GM18909 (cell line): Measurements from ENCODE around the gene FAM240A.
"Not testable (repeated sequence)": the region's sequence is repeated elsewhere in the genome, so short reads cannot be mapped to it uniquely, and the experiment has no call there.

ENCODE experiments used
- ATAC-seq: cut with Tn5 transposase; IDR thresholded peaks from one replicate; pipeline ENCODE4 v1.9.1; 2021; ENCODE audit warnings: mild to moderate bottlenecking; ENCODE audit not compliant: unreplicated experiment, poor library complexity

The FAM240A gene

DNA sequence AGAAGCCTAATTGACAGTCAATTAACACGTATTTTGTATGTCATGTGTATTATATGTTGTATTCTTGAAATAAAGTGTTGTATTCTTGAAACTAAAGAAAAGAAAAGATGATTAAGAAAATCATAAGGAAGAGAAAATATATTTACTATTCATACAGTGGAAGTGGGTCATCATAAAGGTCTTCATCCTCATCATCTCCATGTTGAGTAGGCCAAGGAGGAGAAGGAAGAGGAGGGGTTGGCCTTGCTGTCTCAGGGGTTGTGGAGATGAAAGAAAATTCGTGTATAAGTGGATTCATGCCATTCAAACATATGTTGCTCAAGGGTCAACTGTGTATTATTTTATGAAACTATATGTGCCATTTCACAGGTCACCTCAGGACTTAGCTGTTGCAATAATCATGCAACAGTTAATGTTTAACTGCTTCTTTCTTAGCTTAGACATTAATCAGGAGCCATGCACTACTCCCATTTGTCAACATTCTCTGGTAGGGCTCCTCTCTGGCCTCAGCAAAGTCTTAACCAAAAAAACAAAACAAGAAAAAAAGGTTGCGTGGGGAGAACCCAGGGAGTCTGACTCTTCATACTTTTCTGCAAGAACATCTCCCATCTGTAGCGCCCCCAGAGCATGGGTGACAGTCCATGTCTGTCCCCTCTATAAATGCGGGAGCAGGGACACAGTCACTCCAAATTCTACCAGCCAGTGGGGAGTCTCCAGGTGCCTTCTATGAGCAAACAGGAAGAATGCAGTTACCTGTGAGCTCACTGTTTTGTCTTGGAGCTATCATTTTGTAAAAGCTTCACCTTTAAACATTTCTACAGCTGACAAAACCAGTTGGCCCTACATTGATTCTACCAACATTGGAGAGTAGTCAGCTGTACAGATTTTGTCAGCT is 26.3 kb upstream of the FAM240A start:
- no peak for ATAC-seq

DNA sequence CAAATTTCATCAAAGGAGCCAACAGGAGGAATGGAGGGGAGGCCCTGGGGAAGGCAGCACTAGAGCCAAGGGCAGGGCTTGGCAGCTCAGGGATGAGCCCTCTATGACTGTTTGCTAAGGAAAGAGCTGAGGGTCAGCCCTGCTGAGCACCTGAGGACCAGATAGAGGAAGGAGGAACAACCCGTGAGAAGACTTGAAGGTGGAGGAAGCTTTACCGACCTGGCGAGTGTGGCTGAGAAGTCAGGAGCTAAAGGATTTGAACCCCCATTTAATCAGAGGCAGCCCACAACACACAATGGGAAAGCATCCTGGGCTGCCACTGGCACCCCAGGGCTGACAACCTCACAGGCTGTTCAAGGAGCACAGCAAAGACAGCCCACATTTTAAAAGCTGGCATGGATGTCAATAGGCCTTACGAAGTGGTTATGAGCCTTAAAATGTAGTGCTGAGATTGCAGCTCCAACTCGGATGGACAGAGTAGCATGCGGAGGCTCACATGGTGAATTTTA is 25.5 kb upstream of the FAM240A start:
- no peak for ATAC-seq

DNA sequence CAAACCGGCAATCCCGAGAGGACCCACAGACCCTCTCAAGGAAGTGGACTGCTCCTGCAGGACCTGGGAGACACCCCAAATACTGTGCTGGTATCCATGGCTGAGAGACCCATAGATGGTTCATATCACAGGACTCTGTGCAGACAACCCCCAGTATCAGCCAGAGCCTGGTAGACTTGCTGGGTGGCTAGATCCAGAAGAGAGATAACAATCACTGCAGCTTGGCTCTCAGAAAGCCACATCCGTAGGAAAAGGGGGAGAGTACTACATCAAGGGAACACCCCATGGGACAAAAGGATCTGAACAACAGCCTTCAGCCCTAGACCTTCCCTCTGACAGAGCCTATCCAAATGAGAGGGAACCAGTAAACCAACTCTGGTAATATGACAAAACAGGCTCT is 25.1 kb upstream of the FAM240A start:
- ATAC-seq, result not testable (repeated sequence)

DNA sequence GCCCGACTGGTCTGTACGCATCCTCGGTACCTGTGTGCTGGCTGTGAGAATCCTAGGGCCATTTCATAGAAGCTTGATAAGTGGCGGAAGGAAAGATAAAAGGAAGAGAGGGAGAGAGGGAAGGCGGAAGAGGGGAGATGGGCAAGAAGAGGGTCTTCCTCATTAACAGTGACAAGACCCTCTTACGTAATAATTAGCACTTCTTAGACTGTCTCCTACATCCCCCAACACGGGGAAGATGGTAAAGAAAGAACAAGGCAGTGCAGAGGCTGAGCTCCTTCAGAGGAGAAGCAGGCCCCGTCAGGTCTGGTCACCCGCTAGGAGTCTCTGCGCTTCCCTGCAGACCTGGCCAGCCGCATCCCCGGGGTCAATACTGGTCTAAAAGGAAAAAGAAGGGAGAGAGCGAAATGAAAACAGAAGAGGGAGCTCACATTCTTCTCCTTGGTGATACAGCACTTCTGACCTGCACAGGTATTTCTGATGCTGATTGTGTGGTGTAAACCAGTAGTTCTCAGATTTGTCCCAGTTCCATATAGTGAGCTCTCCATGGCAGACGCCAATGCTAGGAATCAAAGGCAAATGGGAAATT is 19.0 kb upstream of the FAM240A start:
- no peak for ATAC-seq

DNA sequence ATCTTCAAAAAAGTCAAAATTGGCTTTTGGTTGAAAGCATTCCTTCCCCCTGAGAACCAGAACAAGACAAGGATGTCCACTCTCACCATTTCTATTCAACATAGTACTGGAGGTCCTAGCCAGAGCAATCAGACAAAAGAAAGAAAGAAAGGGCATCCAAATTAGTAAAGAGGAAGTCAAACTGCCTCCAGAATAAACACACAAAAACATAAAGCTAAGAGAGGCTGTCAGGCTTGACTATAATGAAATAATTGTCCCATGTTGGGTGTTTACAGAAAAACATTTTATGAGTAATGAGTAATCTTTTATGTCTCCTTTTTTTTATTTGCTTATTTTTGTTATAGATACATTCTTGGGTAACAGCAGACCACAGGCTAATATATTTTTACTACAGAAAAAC is 18.3 kb upstream of the FAM240A start:
- no peak for ATAC-seq

DNA sequence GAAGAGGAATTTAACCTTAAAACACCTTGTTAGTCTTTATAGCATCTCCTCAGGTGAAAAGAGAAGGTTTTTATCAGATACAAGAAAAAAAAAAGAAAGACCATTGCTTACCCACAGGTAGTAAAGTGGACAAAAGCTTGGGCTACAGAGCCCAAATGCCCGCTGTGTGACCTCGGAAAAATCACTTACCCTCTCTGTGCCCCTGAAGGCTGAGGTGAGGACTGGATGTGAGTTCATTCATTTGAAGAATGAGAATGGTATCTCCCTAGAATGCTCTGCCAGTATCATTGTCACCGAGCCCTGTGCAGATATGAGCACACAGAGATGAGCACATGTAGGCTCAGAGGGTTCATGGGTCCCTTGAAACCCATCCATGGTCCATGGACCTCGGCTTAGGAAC is 17.6 kb upstream of the FAM240A start:
- no peak for ATAC-seq

DNA sequence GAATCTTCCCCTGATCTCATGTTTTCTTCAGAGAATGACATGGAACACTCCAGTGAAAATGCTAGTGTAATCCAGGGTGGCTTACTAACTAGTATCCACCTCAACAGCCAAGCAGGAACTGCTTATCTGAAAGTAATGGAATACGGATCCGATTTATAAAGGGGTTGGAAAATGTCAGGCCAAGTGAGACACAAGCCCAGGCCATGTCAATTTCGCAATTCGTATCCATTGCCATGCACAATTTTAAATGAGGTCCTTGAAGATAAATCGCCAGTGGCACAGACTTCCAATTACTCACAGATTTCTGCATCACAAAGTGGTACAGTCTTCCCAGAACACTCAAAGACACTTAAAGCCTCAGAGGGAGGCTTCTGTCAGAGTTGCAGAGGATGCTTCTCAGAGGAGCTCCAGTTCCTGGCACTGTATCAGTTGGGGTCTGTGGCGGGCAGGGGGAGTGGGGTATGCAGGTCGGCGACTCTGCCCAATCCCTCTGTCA is 16.5 kb upstream of the FAM240A start:
- ATAC-seq, result no peak

DNA sequence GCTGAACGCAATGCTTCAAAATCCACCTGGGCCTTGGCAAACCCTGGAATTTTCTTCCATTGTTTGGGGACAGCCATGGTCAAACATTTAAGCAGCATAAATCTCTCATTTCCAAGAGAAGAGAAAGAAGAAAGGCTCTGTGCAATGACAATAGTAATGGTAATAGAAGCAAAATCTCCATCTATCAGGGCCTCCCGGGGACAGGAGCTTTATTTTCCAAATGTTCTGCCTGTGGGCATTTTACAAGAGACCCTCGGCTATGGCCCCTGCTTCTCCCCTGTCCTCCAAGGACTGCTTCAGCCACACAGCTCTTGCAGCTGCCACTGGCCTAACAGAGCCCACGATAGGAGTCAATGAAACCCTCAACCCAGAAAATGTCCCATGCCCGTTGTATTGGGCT is 12.7 kb upstream of the FAM240A start:
- ATAC-seq, result no peak

DNA sequence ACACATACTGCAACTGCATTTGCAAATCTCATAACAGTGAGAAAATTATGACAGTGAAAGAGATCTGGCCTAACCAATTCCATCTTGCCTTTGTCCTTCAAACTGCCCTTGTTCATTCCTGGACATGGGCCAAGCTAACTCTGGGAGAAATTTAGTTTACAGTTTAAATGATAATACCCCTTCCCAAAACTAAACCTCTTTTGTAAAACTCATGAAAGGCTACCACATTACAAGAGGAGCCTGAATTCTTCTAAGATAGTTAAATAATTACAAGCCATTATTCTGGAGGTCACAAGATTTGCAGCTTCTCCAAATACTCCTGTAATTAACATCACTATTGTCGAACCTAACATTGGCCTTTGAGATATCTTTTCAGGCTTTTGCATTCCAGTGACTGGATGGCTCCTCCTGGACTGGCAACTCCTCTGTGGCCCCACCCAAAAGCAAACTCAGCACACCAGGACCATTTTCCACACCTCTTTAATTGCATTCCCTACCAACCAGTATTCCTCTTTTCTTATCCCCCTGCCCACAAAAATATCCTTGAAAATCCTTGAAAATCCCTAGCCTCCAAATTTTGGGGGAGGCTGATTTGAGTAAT is 8.8 kb upstream of the FAM240A start:
- ATAC-seq, result no peak

DNA sequence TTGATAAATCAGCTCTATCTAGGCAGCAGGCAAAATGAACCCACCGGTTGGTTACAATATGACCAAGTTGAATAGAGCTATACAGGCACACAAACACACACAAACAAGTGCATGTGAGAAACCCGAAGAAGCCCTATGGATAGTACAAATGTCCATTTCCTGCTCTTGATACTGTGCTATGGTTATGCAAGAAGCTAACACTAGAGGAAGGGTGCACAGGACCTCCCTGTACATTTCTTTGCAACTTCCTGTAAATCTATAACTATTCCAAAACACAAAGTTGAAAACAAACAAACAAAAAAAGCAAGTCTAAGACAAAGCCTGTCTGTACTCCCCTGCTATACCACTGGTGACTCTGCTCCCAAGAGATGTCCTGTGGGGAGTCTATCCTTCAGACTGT is 8.2 kb upstream of the FAM240A start:
- ATAC-seq, result no peak

DNA sequence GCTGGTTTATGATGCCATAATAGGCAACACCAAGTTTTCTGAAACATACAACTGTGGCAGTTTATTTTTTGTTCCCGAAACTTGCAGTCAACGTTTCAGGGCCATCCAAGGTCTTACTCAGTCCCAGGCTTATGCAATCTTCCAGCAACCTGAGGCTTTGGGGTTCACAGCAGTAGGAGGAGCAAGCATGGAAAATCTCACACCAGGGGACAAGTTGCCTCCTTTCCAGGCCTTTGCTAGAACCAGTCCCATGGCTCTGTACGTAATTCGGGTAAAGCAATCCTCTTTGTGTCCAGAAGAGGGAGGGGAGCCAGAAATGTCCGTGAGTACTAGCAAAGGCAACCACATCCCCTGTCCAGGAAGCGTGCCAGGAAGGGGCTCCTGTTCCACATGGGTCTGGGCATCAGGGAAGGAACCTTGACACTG is 4.7 kb upstream of the FAM240A start:
- ATAC-seq, result no peak

DNA sequence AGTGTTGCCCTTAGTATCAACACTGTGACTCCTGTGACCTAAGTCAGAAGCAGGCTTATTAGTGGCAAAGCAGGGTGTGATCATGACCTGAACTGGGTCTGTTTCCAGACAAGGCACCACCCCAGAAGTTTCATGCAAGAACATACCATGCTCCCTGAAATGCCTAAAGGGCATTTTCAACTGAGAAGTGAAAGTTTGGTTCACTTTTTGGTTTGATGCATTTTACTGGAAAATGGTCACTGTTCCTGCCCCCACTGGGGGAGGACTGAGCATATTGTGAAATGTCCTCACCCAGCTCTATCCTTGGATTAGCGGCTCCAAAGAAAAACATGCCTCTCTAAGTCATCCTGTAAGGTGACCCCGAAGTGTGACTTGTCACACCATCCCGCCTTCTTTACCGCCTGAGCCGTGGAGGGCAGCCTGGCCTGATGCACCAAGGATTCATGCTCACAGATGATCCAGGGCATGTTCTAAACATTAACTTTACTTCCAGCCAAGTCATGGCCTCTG is 3.1 kb upstream of the FAM240A start:
- no peak for ATAC-seq

DNA sequence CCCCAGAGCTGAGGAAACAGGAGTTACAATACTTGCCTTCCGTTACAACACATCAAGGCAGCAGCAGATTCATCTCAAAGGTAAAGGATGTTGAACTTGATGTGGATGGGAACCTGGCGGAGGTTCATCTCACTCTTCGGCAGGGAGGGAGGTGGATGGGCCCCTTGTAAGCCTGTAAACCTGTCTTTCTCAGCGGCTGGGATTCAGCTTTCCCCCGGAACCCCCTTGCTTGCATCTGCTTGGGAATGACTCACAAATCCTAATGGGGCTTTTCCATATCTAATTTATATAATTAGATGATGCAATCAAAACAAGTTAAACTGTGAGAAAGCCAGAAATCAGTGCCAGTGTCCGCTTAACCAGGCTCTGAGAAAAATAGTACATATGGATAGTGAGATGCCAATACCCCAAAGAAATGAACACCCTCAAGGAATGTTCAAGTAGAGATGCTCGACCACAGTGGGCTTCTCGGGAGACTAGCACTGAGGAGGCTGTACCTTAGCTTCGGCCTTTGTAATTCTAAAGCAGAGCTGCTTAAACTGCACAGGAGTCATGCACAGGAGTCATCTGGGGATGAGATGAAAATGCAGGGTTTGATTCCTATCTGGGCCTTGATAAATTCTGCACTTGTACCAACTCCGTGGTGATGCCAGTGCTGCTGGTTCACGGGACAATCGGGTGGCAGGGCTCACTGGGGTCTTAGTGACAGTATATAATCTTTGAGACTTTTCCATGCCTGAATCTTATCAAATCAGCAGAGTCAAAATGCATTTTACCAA is 2.2 kb upstream of the FAM240A start:
- ATAC-seq, result no peak

DNA sequence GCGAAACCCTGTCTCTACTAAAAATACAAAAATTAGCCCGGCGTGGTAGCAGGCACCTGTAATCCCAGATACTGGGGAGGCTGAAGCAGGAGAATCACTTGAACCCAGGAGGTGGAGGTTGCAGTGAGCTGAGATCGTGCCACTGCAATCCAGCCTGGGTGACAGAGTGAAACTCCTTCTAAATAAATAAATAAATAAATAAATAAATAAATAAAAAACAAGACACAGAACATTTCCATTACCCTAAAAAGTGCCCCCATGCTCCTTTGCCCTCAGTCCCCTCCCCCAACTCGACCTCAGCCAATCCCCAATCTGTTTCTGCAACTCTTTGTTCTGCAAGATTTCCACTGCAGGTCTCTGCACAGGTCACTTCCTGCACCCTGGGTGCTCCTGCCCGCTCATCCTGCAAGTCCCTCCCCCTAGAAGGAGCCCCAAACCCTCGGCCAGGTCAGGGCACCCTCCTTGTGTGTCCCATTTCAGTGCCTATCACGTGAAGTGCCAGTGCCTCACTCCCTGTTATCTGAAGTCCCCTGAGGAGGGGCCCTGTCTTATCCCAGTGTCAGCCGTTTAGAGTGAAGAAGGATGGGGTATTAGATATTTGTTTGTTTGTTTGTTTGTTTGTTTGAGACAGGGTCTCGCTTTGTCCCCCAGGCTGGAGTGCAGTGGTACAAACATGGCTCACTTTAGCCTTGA is 1.1 kb downstream of the FAM240A start:
- no peak for ATAC-seq

DNA sequence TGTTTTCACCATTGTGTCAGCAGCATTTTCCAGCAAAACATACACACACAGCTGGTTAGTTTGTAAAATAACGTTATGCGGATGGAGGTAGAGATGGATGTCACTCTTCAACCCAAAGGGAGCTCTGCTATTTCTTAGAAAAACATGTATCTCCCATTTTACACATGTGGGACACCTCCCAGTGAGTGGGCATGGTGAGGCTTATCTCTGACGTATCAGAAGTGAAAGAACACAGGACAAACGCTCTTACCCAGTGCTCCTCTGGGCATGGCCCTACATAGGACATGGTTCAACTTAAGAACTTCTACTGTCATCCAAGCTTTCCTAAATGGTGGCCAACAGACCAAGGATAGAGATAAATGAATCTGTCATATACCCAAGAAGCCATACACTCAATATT is 2.1 kb downstream of the FAM240A start:
- ATAC-seq, result no peak

DNA sequence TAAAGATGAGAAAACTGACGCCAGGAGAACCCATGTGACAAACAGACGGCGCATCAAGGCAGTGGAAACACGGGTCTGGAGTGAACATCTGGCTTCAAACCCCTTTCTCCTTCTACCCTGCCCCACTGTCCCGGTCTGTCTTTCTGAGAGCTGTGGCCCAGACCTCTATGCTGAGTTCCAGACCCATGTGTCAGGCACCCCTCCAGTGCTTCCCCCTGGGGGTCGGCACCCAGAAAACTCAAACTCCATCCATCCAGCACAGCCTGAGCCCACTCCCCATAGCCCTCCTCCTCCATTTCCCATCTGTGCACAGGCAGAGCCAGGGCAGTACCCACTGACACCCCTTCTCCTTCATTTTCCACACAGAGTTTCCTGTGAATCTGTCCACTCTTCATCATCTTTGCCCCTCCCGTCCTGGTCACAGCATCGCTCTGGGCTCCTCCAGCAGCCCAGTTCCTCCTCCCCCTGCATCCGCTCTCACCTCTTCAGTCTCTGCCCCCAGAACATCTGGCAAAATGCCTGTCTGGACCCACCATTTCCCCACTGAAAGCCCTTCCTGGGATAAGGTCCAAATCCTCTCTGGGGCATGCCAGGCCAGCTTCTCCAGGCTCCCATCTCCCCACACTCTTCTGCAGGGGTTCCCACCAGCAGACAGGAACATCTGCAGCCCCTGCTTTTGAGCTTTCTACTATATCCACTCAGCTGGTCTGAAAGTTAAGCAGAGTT is 2.9 kb downstream of the FAM240A start:
- no peak for ATAC-seq

DNA sequence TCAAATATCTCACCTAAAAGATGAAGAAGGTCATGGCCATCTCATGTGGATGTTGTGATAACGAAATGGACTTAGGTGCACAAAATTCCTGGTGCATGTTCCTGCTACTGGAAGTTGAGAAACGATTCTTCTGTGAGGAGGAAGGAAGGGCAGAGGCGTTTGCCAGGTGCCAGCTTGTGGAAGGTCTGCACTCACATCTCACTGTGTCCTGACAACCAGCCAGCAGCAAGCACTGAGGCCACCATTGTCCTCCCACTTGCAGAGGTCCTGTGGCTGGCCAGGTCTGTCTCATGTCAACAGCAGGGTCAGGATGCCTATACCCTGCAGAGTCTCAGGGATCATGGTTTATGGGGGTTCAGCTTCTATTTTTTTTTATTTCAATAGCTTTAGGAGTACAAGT is 3.7 kb downstream of the FAM240A start:
- ATAC-seq, result no peak

DNA sequence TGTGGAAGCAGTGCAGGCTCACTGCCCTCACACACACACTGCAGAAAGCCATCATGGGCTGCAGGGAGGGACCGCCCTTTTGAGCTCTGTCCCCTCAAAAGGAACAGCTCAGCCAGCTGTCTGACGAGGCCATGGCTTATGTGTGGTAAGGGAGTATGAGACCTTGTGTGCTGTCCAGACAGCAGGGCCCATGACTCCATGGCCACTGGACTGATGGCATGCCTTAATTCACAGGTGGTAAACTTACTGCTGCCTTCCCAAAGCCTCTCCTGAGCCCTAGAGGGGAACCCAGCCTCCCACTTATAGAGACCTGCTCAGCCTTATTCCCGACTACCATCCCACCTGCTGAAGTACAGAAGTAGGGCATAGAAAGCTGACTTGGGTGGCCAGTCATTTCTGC is 5.6 kb downstream of the FAM240A start:
- ATAC-seq, result no peak
